ENCODE measurements around the gene MEGF6. TPM values are rescaled to one million over a fixed set of nuclear protein-coding genes. Genes with fewer than 3 reads are reported as not detected.

Gene MEGF6
- total RNA-seq, 2 donors from 2014 or later: 22.4 to 24.9 TPM

DNA sequence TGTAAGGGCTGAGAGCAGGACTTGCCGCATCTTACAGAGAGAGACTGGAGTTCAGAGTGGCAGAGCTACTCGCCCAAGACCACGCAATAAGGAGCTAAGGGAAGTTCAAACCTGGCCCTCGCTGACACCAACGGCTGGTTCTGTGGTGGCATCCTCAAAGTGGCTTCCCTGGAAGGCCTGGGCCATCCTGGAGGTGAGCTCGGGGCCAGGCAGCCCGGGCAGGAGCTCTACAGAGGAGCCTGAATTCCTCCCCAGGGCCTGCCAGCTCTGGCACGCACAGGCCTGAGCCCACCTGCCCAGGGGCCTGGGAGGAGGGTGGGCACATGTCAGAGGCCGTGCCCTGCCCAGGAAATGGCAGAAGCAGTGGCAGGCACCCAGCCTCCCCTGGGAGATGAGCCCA lies 68.6 kb downstream of the MEGF6 start:
- peaks cover 2% of the 10 kb centered on the region for H3K4me1 ChIP-seq
- TF ChIP-seq POLR2A (IDR thresholded peaks at IDR 0.05) (no peak), CTCF (IDR thresholded peaks at IDR 0.05) (no peak)
- 71% methylated on average over 9 of the region's 9 CpGs; no CpG with 5 or more reads in 1 of the 2 donors for WGBS, 2 donors
- no peak overlapping the region for H3K4me3 ChIP-seq
- H3K9me3 ChIP-seq: no peaks in the 10 kb centered on the region
- no peak for DNase-seq
- ATAC-seq: no peak
- no peaks in the 10 kb centered on the region for H3K36me3 ChIP-seq (replicated peaks in 1 of 2; ENCODE audit: insufficient read depth in 1 of 2, low read depth in 2 of 2)
- H3K27me3 ChIP-seq: no peaks in the 10 kb centered on the region
- no peak overlapping the region for H3K27ac ChIP-seq
- intact Hi-C loops (cut with DNase I): no loop called here

DNA sequence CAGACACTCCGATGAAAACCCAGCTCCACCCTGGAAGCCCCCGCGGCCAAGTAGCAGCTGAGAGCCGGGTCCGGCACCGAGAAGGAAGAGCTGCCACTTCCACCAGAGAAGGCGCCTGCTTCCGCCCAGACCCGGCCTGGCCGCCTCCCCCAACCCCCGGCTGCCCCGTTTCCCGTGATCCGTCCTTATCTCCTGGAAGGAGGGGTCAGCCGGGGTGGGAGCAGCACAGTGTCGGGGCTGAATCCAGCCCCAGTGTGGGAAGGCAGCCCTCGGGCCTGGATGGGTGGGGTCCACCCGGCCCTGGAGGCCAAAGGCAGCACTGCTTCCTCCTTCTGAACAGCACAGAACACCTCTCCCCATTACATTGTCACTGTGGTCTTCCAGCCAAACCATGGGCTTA lies 69.4 kb downstream of the MEGF6 start:
- Histone ChIP-seq H3K4me1 (no peaks in the 10 kb centered on the region), H3K27me3 (no peaks in the 10 kb centered on the region), H3K9me3 (no peaks in the 10 kb centered on the region), H3K36me3 (replicated peaks in 1 of 2; ENCODE audit: insufficient read depth in 1 of 2, low read depth in 2 of 2) (no peaks in the 10 kb centered on the region), H3K4me3 (no peak overlapping the region), H3K27ac (no peak overlapping the region)
- 14 to 44% methylated on average over 5 to 17 of the region's 18 CpGs for WGBS, 2 donors
- intact Hi-C loops (cut with DNase I): no loop called here
- DNase-seq: no peak
- no peak for ATAC-seq
- TF ChIP-seq POLR2A (IDR thresholded peaks at IDR 0.05) (no peak), CTCF (IDR thresholded peaks at IDR 0.05) (no peak)

GRCh38 chr1:3541465-3541864 lies 69.8 kb downstream of the MEGF6 start:
- no peak overlapping the region for H3K27ac ChIP-seq
- no peaks in the 10 kb centered on the region for H3K36me3 ChIP-seq (replicated peaks in 1 of 2; ENCODE audit: insufficient read depth in 1 of 2, low read depth in 2 of 2)
- no peaks in the 10 kb centered on the region for H3K4me1 ChIP-seq
- TF ChIP-seq POLR2A (IDR thresholded peaks at IDR 0.05): no peak
- TF ChIP-seq CTCF (IDR thresholded peaks at IDR 0.05): no peak
- no peaks in the 10 kb centered on the region for H3K27me3 ChIP-seq
- H3K4me3 ChIP-seq: no peak overlapping the region
- WGBS, 2 donors: 66 to 90% methylated on average over 2 to 12 of the region's 16 CpGs
- intact Hi-C loops (cut with DNase I): no loop called here
- ATAC-seq (no peak), DNase-seq (no peak)
- H3K9me3 ChIP-seq: no peaks in the 10 kb centered on the region

DNA sequence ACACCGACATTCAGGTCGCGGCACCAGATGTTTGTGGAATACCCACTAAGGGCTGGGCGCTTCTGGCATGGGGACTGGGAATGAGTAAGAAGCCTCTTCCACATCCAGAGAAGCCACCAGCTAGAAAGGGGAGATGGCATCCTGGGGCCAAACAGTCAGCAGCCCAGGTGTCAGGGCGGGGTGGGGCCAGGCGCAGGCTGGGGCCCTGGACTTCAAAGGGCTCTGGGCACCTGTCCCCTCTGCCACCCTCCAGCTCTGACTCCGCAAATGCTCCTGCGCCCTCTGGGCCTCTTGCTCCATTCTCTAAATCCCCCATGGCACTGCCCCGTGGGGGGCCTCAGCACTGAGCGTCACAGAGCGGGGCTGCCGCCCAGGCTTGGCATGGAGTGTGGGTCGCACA lies 70.4 kb downstream of the MEGF6 start:
- Histone ChIP-seq H3K36me3 (replicated peaks in 1 of 2; ENCODE audit: insufficient read depth in 1 of 2, low read depth in 2 of 2) (no peaks in the 10 kb centered on the region), H3K27me3 (no peaks in the 10 kb centered on the region), H3K9me3 (no peaks in the 10 kb centered on the region), H3K4me3 (no peak overlapping the region), H3K27ac (no peak overlapping the region), H3K4me1 (no peaks in the 10 kb centered on the region)
- TF ChIP-seq CTCF (IDR thresholded peaks at IDR 0.05) (no peak), POLR2A (IDR thresholded peaks at IDR 0.05) (no peak)
- ATAC-seq: no peak
- 93 to 97% methylated on average over 10 to 13 of the region's 13 CpGs for WGBS, 2 donors
- intact Hi-C loops (cut with DNase I): no loop called here
- no peak for DNase-seq

DNA sequence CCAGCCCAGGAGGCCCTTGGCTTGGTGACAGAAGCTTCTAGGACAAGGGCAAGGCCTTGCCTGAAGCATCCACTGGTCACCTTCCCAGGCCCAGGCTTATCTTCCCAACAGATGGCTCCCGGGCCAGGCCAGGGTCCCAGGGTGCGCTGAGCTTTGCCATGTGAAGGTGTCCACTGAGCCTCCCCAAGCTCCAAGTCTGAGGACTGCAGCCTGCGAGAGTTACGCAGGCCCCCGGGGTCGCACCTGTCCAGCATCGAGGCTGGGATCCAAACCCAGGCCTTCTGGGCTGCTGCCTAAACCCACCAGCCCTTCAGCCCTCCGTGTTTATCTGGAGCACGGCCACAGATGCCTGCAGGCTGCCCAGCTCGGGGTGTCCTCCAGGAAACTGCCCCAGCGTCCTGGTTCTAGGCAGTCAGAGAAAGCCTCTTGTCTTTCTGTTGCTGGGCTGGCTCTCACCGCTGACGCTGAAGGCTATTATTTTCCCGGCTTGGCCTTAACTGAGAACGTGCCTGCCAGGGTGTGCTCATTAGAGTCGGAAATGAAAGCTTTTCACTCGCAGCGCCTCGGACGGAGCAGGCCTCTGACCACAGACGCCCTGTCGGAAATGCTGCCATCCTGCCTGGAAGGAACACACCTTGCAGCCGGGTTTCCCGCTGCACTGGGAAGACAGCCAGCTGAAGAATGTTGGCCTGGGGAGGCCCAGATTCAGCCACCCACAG lies 71.4 kb downstream of the MEGF6 start:
- 60 to 67% methylated on average over 15 to 24 of the region's 24 CpGs for WGBS, 2 donors
- Histone ChIP-seq H3K4me1 (no peaks in the 10 kb centered on the region), H3K36me3 (replicated peaks in 1 of 2; ENCODE audit: insufficient read depth in 1 of 2, low read depth in 2 of 2) (no peaks in the 10 kb centered on the region), H3K9me3 (no peaks in the 10 kb centered on the region), H3K4me3 (no peak overlapping the region), H3K27me3 (no peaks in the 10 kb centered on the region), H3K27ac (no peak overlapping the region)
- no peak for TF ChIP-seq POLR2A (IDR thresholded peaks at IDR 0.05)
- no peak for TF ChIP-seq CTCF (IDR thresholded peaks at IDR 0.05)
- ATAC-seq (no peak), DNase-seq (peak in 2 of 4 donors; percentile 19 to 30)
- intact Hi-C loops (cut with DNase I): no loop called here

Measured in body of pancreas (tissue), 4 donors.